K562 (cell line): ENCODE results near the gene SPX. TPM values are rescaled to one million over a fixed set of nuclear protein-coding genes. Genes with fewer than 3 reads are reported as not detected.

Experiments used
- ATAC-seq: fragments of 200-7000 bp; cut with Tn5 transposase; 3 replicates; pipeline ENCODE4 v1.9.1; 2020; ENCODE audit warnings: moderate library complexity
- BruUV-seq: library from RNA; stranded (reverse); fragments of 400-500 nt; replicated peaks from 2 replicates; lab custom pipeline; 2021; lab: Mats Ljungman, UMichigan
- CTCF ChIA-PET: fragments of 300-600 bp; formaldehyde crosslinking; extraction: SDS; loops from one replicate; lab custom pipeline; 2021; ENCODE audit warnings: low intra/inter-chr PET ratio; lab: Yijun Ruan, JAX
- POLR2A ChIA-PET: fragments of 300-600, 350-650 bp; sonication (Branson Sonifier 250); formaldehyde crosslinking; extraction: SDS; loops from one replicate; lab custom pipeline; 2021; ENCODE audit warnings: antibody characterized with exemption, inconsistent platforms; lab: Yijun Ruan, JAX
- DNase-seq, 4 experiments: peaks; one replicate each; pipeline versions ENCODE4 v3.0.0 to v3.0.0-alpha.2; 2011 to 2018; ENCODE audit warnings: low spot score in 3 of 4, mixed read lengths in 3 of 4; ENCODE audit errors: extremely low read depth in 1 of 4
- FAIRE-seq: peaks from 2 replicates; lab custom pipeline; 2011; peaks lifted over from hg19 to GRCh38; lab: Jason Lieb, UNC
- H2AFZ ChIP-seq: 2 replicates; pipeline ENCODE4 v1.6.0; 2011; ENCODE audit warnings: low read depth, low read length, control low read depth, inconsistent platforms
- H3K27ac ChIP-seq: fragments of 200-600 bp; 3 replicates; pipeline ENCODE4 v1.8.0; 2011; ENCODE audit warnings: low read depth, mild to moderate bottlenecking, control low read depth, inconsistent platforms, low read length, moderate library complexity, mixed read lengths; ENCODE audit errors: extremely low read depth
- H3K27me3 ChIP-seq, 2 experiments: fragments of 300-600 bp in 1 of 2; 2 replicates in 1 of 2; 3 replicates in 1 of 2; pipeline versions ENCODE4 v1.6.0 to v1.8.0; 2011; ENCODE audit warnings: inconsistent platforms in 2 of 2, low read length in 2 of 2, mild to moderate bottlenecking in 1 of 2, mixed read lengths in 1 of 2, moderate library complexity in 1 of 2; ENCODE audit not compliant: control insufficient read depth in 2 of 2, insufficient read depth in 2 of 2
- H3K36me3 ChIP-seq: fragments of 300-600 bp; 3 replicates; pipeline ENCODE4 v1.8.0; 2011; ENCODE audit warnings: mild to moderate bottlenecking, low read length, inconsistent platforms; ENCODE audit not compliant: control insufficient read depth, insufficient read depth
- H3K4me1 ChIP-seq, 2 experiments: fragments of 200-600 bp in 1 of 2; replicated peaks in 1 of 2; 2 replicates in 1 of 2; 3 replicates in 1 of 2; pipeline versions ENCODE4 v1.5.1 to v1.8.0; 2011; ENCODE audit warnings: inconsistent platforms in 2 of 2, low read length in 2 of 2, mild to moderate bottlenecking in 1 of 2, mixed read lengths in 1 of 2, moderate library complexity in 1 of 2; ENCODE audit not compliant: control insufficient read depth in 2 of 2, insufficient read depth in 2 of 2
- H3K4me2 ChIP-seq: 2 replicates; pipeline ENCODE4 v1.6.1; 2011; ENCODE audit warnings: low read length, control low read depth, inconsistent platforms, mixed read lengths; ENCODE audit not compliant: insufficient read depth
- H3K4me3 ChIP-seq: fragments of 200-600 bp; sonication (generic), shearing (Covaris generic); 2 replicates; pipeline ENCODE4 v1.5.1; 2016; ENCODE audit warnings: control low read depth, inconsistent platforms
- H3K79me2 ChIP-seq: fragments of 200-600 bp; 3 replicates; pipeline ENCODE4 v1.8.0; 2011; ENCODE audit warnings: low read length, inconsistent platforms; ENCODE audit not compliant: control insufficient read depth, insufficient read depth
- H3K9ac ChIP-seq, 2 experiments: 2 replicates each; pipeline versions ENCODE4 v1.6.0 to v1.6.1; 2011; ENCODE audit warnings: low read depth in 2 of 2, low read length in 2 of 2, control low read depth in 1 of 2, inconsistent platforms in 1 of 2, mild to moderate bottlenecking in 1 of 2, mixed read lengths in 1 of 2; ENCODE audit not compliant: insufficient read depth in 1 of 2
- H3K9me1 ChIP-seq: one replicate; pipeline ENCODE4 v1.6.0; 2011; ENCODE audit warnings: inconsistent platforms, mild to moderate bottlenecking, low read length, moderate library complexity; ENCODE audit not compliant: control insufficient read depth, insufficient read depth
- H3K9me3 ChIP-seq: replicated peaks from 2 replicates; pipeline ENCODE4 v1.5.1; 2011; ENCODE audit warnings: low read depth, low read length, inconsistent platforms; ENCODE audit not compliant: control insufficient read depth, insufficient read depth
- H4K20me1 ChIP-seq: replicated peaks from 2 replicates; pipeline ENCODE4 v1.6.1; 2011; ENCODE audit warnings: low read length, inconsistent platforms, mixed read lengths; ENCODE audit not compliant: control insufficient read depth, insufficient read depth
- BCOR ChIP-seq: fragments of 450-650 bp; IDR thresholded peaks from 2 replicates; pipeline ENCODE4 v1.6.1; 2016
- GTF2A2 ChIP-seq: IDR thresholded peaks from 2 replicates; pipeline ENCODE4 v1.6.1; 2016; ENCODE audit warnings: mild to moderate bottlenecking, missing genetic modification characterization, missing compliant biosample characterization
- KAT7 ChIP-seq: sonication (generic); formaldehyde crosslinking; IDR thresholded peaks from 2 replicates; pipeline ENCODE4 v1.8.0; 2022; ENCODE audit warnings: missing genetic modification reagents, mild to moderate bottlenecking, borderline replicate concordance
- MXI1 ChIP-seq: IDR thresholded peaks from 2 replicates; pipeline ENCODE4 v1.6.1; 2011; ENCODE audit warnings: low read depth, mild to moderate bottlenecking, improper control_type of control experiment, low read length
- NFIX ChIP-seq: fragments of 250-450 bp; sonication (Bioruptor Pico); IDR thresholded peaks from 2 replicates; pipeline ENCODE4 v1.4.0; 2020; ENCODE audit warnings: low read depth, mild to moderate bottlenecking, moderate library complexity
- PTBP1 ChIP-seq: fragments of 200-400 bp; formaldehyde crosslinking; IDR thresholded peaks from 2 replicates; pipeline ENCODE4 v1.6.1; 2017; ENCODE audit warnings: low read depth, low read length
- RBBP5 ChIP-seq: fragments of 200-600 bp; sonication (generic); IDR thresholded peaks from 2 replicates; pipeline ENCODE4 v1.6.1; 2012; ENCODE audit warnings: borderline replicate concordance, mild to moderate bottlenecking, low read length, control low read depth, inconsistent platforms; ENCODE audit not compliant: insufficient read depth, poor library complexity, severe bottlenecking
- SMAD2 ChIP-seq: fragments of 150-350 bp; IDR thresholded peaks from 2 replicates; pipeline ENCODE4 v1.6.1; 2014; ENCODE audit warnings: low read depth, mild to moderate bottlenecking, low read length
- SREBF2 ChIP-seq: sonication (generic); formaldehyde crosslinking; IDR thresholded peaks from 2 replicates; pipeline ENCODE4 v1.4.0; 2020; ENCODE audit warnings: mild to moderate bottlenecking, missing genetic modification reagents
- TEAD2 ChIP-seq: fragments of 450-650 bp; IDR thresholded peaks from 2 replicates; pipeline ENCODE4 v1.6.1; 2016; ENCODE audit warnings: missing genetic modification characterization, control low read depth, missing compliant biosample characterization
- ZHX1 ChIP-seq: fragments of 150-350 bp; conservative IDR thresholded peaks from 2 replicates; pipeline ENCODE4 v1.6.1; 2014; ENCODE audit warnings: low read length
- ZNF134 ChIP-seq: fragments of 250-450 bp; sonication (Bioruptor Pico); conservative IDR thresholded peaks from 2 replicates; pipeline ENCODE4 v1.4.0; 2020
- ZNF395 ChIP-seq: fragments of 200-800 bp; sonication (Bioruptor generic); IDR thresholded peaks from 2 replicates; pipeline ENCODE4 v1.6.1; 2017; ENCODE audit warnings: missing genetic modification characterization, missing compliant biosample characterization
- WGBS: fragments of 100-300 bp; shearing (Covaris generic); methylation state at CpG from one replicate; pipeline ENCODE4 v1.1.6; 2016; ENCODE audit warnings: low coverage, mixed read lengths; ENCODE audit not compliant: insufficient coverage; ENCODE audit errors: missing lambda C conversion rate; 5-methylcytosine and 5-hydroxymethylcytosine counted together
- in situ Hi-C: fragments of 300-500 bp; cut with MboI; formaldehyde crosslinking; loops from 4 replicates; pipeline ENCODE4 v1.15.0; 2018; ENCODE audit warnings: inconsistent platforms, mixed read lengths
- intact Hi-C: fragments of 100-400 bp; cut with micrococcal nuclease; formaldehyde crosslinking; loops from 2 replicates; pipeline ENCODE4 v1.14.2; 2022
- polyA plus RNA-seq, 8 experiments: library from polyadenylated mRNA; depleted of rRNA in 4 of 8; stranded (reverse) in 5 of 8; unstranded in 3 of 8; fragments of >200 nt; fragmentation: Nextera tagmentation in 2 of 8; fragmentation: Illumina TruSeq in 1 of 8; extraction: Ambion mirVana in 2 of 8; extraction: Trizol in 1 of 8; gene quantifications; 2 replicates each; pipeline versions ENCODE4 v1.2.1 to v1.2.3, GENCODE V29; 2011 to 2014; ENCODE audit warnings: inconsistent platforms in 1 of 8, missing spikeins in 1 of 8
- total RNA-seq, 7 experiments: library from RNA; depleted of rRNA in 6 of 7; stranded (reverse); fragments of >200 nt in 6 of 7; fragmentation: Illumina TruSeq in 2 of 7; extraction: Trizol in 2 of 7; gene quantifications; 2 replicates each; pipeline versions ENCODE4 v1.2.1 to v1.2.3, GENCODE V29; 2011 to 2021; ENCODE audit warnings: low replicate concordance in 1 of 7
- TF ChIP-seq, protein P1 (sequence below): sonication (generic); formaldehyde crosslinking; IDR thresholded peaks from 2 replicates; pipeline ENCODE4 v1.5.0; 2020; ENCODE audit warnings: missing genetic modification reagents
- TF ChIP-seq, protein P2 (sequence below): fragments of 450-650 bp; formaldehyde crosslinking; IDR thresholded peaks from 2 replicates; pipeline ENCODE4 v1.4.0; 2020; ENCODE audit warnings: mild to moderate bottlenecking

Gene SPX
- total and polyA plus RNA-seq, 9 of the 15 experiments (the other 6 are each of a cell fraction or from before 2014, with no cell fraction given), result 0.06 to 0.40 (median 0.14) TPM

DNA sequence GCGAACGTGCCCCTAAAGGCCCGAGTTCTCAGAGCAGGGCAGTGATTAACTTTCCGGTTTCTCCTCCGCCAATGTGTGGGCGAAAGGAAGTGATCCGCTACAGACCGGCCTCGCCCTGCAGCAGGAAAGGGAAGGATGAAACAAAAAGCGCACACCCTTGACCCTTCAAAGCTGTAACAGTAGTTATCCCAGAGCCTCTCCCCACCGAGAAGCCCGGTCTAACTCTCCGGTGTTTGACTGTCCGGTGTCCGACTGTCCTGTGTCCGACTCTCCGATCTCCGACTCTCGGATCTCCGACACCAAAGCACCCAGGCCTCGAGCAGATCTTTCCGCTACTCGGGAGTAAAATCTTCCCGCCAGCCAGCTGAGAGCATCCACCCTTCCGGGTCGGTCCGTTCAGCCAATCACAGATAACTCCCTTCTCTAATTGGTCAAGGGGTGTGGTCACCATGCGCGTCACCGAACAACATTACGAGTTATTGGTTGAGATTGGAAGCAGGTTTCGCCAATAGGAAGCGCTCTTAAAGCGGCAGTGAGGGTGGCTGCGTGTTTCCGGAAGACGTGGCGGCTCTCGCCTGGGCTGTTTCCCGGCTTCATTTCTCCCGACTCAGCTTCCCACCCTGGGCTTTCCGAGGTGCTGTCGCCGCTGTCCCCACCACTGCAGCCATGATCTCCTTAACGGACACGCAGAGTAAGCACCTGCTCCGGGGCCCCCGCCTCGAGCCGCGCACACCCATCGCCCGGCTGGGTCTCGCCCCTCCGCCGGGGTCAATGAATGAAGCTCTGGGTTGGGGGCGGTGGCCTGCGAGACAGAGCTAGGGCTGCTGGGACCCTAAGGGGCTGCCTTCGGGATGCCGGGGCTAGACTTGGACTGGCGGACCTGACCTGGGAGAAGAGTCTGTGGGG is 24.6 kb upstream of the SPX start, which contains the start of the genes GOLT1B and RECQL:
TSS of gene GOLT1B (plus strand) at position 532 of the 906 bp plus-strand sequence. CDS start at position 667, 135 bp downstream.
TSS of gene RECQL (minus strand) at position 378 of the 906 bp plus-strand sequence. CDS start 2,065 bp downstream, outside the sequence.
- Histone ChIP-seq H3K4me1 (peaks cover 0 to 13% of the 10 kb centered on the region in 2 experiments; a peak in 2 of 5 replicates), H3K9me1 (no peaks in the 10 kb centered on the region), H3K27me3 (no peaks in the 10 kb centered on the region), H3K9ac (peak within 1 kb of the TSS; percentile 96 to 98), H3K79me2 (peaks cover 61% of the 10 kb centered on the region), H3K4me3 (peak within 1 kb of the TSS; percentile 100), H3K27ac (peak within 1 kb of the TSS; percentile 92), H3K9me3 (no peaks in the 10 kb centered on the region), H4K20me1 (0 out of 2 replicates have a peak, but pooled peaks cover 3% of the 10 kb centered on the region), H3K36me3 (peaks cover 17% of the 10 kb centered on the region; the same call in 2 of the 3 replicates), H2AFZ (peak within 1 kb of the TSS; percentile 98), H3K4me2 (peak within 1 kb of the TSS; percentile 89)
- under 1% methylated on average over 48 of the region's 61 CpGs for WGBS
- DNase-seq, result peak; percentile 89 to 95 (median 92)
- peak; percentile 100 for FAIRE-seq
- POLR2A ChIA-PET, result interaction anchor here (0.8 to 2.3 kb wide), 6 partner anchors 9 to 188 kb away, joined by 3 to 12 read pairs (median 4); no protein-coding TSS in a partner anchor
- no TSS peak for BruUV-seq
- CTCF ChIA-PET, result no interaction called here
- in situ Hi-C loops (no loop called here), intact Hi-C loops (loop anchor here (5.0 to 10.0 kb wide), 2 partner anchors 153 to 176 kb away; partner anchors contain the start of gene LDHB)
- peak; percentile 95 for ATAC-seq
- no peak for TF ChIP-seq SMAD2
- TF ChIP-seq ZHX1, result no peak
- TF ChIP-seq, protein P1, sequence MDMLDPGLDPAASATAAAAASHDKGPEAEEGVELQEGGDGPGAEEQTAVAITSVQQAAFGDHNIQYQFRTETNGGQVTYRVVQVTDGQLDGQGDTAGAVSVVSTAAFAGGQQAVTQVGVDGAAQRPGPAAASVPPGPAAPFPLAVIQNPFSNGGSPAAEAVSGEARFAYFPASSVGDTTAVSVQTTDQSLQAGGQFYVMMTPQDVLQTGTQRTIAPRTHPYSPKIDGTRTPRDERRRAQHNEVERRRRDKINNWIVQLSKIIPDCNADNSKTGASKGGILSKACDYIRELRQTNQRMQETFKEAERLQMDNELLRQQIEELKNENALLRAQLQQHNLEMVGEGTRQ, result no peak
- no peak for TF ChIP-seq BCOR
- 0 out of 2 replicates have a peak, but pooled peaks have one; percentile 40 for TF ChIP-seq KAT7 (CRISPR knock-in tag)
- no peak for TF ChIP-seq ZNF134 (CRISPR knock-in tag)
- TF ChIP-seq MXI1, result peak; percentile 34; the same call in 1 of the 2 replicates
- no peak for TF ChIP-seq SREBF2
- no peak for TF ChIP-seq TEAD2 (tag)
- no peak for TF ChIP-seq ZNF395 (CRISPR knock-in tag)
- TF ChIP-seq, protein P2, sequence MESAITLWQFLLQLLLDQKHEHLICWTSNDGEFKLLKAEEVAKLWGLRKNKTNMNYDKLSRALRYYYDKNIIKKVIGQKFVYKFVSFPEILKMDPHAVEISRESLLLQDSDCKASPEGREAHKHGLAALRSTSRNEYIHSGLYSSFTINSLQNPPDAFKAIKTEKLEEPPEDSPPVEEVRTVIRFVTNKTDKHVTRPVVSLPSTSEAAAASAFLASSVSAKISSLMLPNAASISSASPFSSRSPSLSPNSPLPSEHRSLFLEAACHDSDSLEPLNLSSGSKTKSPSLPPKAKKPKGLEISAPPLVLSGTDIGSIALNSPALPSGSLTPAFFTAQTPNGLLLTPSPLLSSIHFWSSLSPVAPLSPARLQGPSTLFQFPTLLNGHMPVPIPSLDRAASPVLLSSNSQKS, result no peak
- no peak for TF ChIP-seq GTF2A2 (tag)
- no peak for TF ChIP-seq NFIX
- TF ChIP-seq PTBP1, result no peak
- TF ChIP-seq RBBP5, result peak; percentile 81
